Activated T-cell treated with anti-CD3 and anti-CD28 coated beads, Interleukin-2, amount 50 U/mL, for 24 hours (primary cell): ENCODE data around the gene ATG9B.
"Not testable (repeated sequence)": the region's sequence is repeated elsewhere in the genome, so short reads cannot be mapped to it uniquely, and the experiment has no call there.

ENCODE experiments used
- DNase-seq: peaks from one replicate; pipeline ENCODE4 v3.0.0-alpha.2; 2020
- H3K27ac Mint-ChIP-seq: 2 replicates; pipeline ENCODE4 v1.8.0; 2020; ENCODE audit warnings: mild to moderate bottlenecking, mixed read lengths
- H3K27me3 Mint-ChIP-seq: 2 replicates; pipeline ENCODE4 v1.8.0; 2020; ENCODE audit warnings: mixed read lengths
- H3K36me3 Mint-ChIP-seq: 2 replicates; pipeline ENCODE4 v1.8.0; 2020; ENCODE audit warnings: low read depth, mixed read lengths
- H3K4me1 Mint-ChIP-seq: 2 replicates; pipeline ENCODE4 v1.8.0; 2020; ENCODE audit warnings: low read depth, mixed read lengths
- H3K4me3 Mint-ChIP-seq: 2 replicates; pipeline ENCODE4 v1.8.0; 2020; ENCODE audit warnings: mild to moderate bottlenecking, moderate library complexity, mixed read lengths
- H3K9me3 Mint-ChIP-seq: 2 replicates; pipeline ENCODE4 v1.8.0; 2020; ENCODE audit warnings: mixed read lengths

The ATG9B gene

GRCh38 chr7:151048911-151049463 lies 24.7 kb upstream of the ATG9B start:
- H3K4me1 Mint-ChIP-seq, result peaks cover 7% of the 10 kb centered on the region
- H3K27ac Mint-ChIP-seq, result no peak overlapping the region
- H3K36me3 Mint-ChIP-seq, result peaks cover 19% of the 10 kb centered on the region
- no peaks in the 10 kb centered on the region for H3K9me3 Mint-ChIP-seq
- no peaks in the 10 kb centered on the region for H3K27me3 Mint-ChIP-seq
- no peak overlapping the region for H3K4me3 Mint-ChIP-seq
- DNase-seq, result no peak

- Mint-ChIP-seq H3K36me3 (peaks cover 21% of the 10 kb centered on the region), H3K27me3 (no peaks in the 10 kb centered on the region), H3K27ac (no peak within 1 kb of the TSS), H3K4me1 (peaks cover 6% of the 10 kb centered on the region), H3K4me3 (no peak within 1 kb of the TSS), H3K9me3 (no peaks in the 10 kb centered on the region)
- no peak for DNase-seq
Observed at GRCh38 chr7:151047976-151048815, 23.9 kb upstream of the ATG9B start, which contains the start of gene ASIC3. TSS of gene ASIC3 (plus strand) at chr7:151048531. CDS start at chr7:151048886, 355 bp downstream.

DNA sequence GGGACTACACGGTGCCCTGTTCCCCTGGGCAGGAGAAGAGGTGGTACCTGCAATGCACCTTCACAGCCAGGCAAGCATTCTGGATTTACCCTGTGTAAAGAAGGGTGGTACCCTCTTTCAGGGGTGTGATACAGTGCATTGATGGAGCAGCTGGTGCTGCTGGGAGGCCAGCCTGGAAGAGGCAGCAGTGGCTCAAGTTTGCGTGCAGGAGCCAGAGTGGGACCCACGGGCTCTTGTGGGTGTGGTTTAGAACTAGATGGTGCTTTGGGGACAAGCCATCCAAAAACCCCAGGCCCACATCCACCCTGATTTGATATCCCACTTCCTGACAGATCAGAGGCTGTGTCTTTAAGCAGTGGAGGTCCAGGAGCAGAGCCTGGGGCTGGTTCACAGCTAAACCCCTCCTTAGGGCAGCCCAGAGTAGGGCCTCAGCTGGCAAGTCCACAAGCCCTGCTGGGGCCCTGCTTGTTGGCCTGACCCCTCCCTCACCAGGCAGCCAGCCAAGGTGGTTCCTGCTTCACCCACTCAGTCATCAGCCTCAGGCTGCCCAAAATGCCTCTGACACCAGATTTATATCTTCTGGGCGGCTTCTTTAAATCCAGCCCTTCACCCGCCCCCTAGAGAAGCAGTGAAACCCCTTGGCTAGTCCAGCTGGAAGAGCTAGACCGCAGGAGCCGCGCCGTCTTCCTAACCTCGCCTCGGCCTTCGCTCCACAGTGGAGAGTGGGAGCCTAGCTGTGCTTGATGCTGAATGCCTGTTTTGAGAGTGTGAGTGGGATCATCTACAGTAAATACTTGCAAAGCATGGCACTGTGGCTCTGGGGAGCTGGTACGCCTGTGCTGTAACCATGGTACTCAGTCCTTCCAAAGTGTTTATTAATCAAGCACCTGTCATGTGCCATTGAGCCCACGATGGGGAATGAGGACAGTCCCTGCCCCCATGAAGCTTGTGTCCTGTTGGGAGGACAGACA lies 22.6 kb upstream of the ATG9B start:
- Mint-ChIP-seq H3K36me3 (peaks cover 33% of the 10 kb centered on the region), H3K27me3 (no peaks in the 10 kb centered on the region), H3K27ac (no peak overlapping the region), H3K4me1 (peaks cover 1% of the 10 kb centered on the region), H3K4me3 (no peak overlapping the region), H3K9me3 (no peaks in the 10 kb centered on the region)
- no peak for DNase-seq

GRCh38 chr7:151045967-151046366 lies 21.7 kb upstream of the ATG9B start:
- no peak for DNase-seq
- no peaks in the 10 kb centered on the region for H3K4me1 Mint-ChIP-seq
- peak overlapping the region; percentile 66 for H3K27ac Mint-ChIP-seq
- H3K27me3 Mint-ChIP-seq, result no peaks in the 10 kb centered on the region
- H3K9me3 Mint-ChIP-seq, result no peaks in the 10 kb centered on the region
- peaks cover 41% of the 10 kb centered on the region for H3K36me3 Mint-ChIP-seq
- H3K4me3 Mint-ChIP-seq, result no peak overlapping the region

GRCh38 chr7:151045262-151045661 lies 21.0 kb upstream of the ATG9B start:
- DNase-seq, result no peak
- H3K36me3 Mint-ChIP-seq, result peaks cover 45% of the 10 kb centered on the region
- no peak overlapping the region for H3K27ac Mint-ChIP-seq
- H3K4me1 Mint-ChIP-seq, result no peaks in the 10 kb centered on the region
- no peaks in the 10 kb centered on the region for H3K9me3 Mint-ChIP-seq
- no peaks in the 10 kb centered on the region for H3K27me3 Mint-ChIP-seq
- no peak overlapping the region for H3K4me3 Mint-ChIP-seq

DNA sequence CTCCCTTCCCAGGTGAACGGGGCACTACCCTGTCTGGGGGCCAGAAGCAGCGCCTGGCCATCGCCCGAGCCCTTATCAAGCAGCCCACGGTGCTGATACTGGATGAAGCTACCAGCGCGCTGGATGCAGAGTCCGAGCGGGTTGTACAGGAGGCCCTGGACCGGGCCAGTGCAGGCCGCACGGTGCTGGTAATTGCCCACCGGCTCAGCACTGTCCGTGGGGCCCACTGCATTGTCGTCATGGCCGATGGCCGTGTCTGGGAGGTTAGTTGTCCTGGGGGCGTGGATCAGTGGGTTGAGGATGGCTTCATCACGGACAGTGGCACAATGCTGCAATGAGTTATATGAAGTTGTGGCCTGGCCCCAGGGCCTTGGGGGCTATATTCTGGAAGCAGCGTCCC lies 19.7 kb upstream of the ATG9B start:
- Mint-ChIP-seq H3K27ac (no peak overlapping the region), H3K4me1 (peaks cover 13% of the 10 kb centered on the region), H3K4me3 (no peak overlapping the region), H3K9me3 (no peaks in the 10 kb centered on the region), H3K27me3 (no peaks in the 10 kb centered on the region), H3K36me3 (peaks cover 45% of the 10 kb centered on the region)
- no peak for DNase-seq

DNA sequence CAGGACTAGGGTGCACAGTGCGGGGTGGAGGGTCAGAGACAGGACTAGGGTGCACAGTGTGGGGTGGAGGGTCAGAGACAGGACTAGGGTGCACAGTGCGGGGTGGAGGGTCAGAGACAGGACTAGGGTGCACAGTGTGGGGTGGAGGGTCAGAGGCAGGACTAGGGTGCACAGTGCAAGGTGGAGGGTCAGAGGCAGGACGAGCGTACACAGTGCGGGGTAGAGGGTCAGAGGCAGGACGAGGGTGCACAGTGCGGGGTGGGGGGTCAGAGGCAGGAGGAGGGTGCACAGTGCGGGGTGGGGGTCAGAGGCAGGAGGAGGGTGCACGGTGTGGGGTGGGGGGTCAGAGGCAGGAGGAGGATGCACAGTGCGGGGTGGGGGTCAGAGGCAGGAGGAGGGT lies 19.2 kb upstream of the ATG9B start:
- peaks cover 46% of the 10 kb centered on the region for H3K36me3 Mint-ChIP-seq
- H3K4me1 Mint-ChIP-seq, result peaks cover 18% of the 10 kb centered on the region
- not testable (repeated sequence) for H3K27me3 Mint-ChIP-seq, H3K27ac Mint-ChIP-seq, DNase-seq, H3K4me3 Mint-ChIP-seq, H3K9me3 Mint-ChIP-seq

DNA sequence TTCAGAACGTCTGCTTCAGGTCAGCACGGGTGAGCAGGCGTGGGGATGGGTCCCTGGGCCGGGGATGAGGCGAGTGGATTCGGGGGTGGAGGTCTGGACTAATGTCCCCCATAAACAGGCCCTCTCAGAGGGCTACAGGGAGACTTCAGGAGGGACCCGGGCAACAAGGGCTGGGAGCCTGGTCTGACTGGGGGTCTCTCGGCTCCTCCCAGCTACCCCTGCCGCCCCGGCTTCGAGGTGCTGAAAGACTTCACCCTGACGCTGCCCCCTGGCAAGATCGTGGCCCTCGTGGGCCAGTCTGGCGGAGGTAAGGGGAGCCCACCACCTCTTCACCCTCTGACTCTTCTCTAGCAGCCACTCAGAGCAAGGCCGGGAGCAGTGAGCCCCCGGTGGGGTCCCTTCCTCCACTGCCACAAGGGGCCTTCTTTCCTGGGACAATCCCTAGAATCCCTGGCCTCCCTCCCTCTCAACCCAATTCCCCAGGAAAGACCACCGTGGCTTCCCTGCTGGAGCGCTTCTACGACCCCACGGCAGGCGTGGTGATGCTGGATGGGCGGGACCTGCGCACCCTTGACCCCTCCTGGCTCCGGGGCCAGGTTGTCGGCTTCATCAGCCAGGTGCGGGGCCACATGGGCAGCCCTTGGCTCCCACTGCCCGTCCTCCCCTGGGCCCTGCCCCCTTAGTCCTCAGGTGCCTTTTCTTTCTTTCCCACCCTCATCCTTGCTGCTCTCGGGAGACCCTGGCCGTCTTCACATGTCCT lies 16.5 kb upstream of the ATG9B start:
- no peak overlapping the region for H3K27ac Mint-ChIP-seq
- peaks cover 18% of the 10 kb centered on the region for H3K4me1 Mint-ChIP-seq
- H3K4me3 Mint-ChIP-seq, result no peak overlapping the region
- no peaks in the 10 kb centered on the region for H3K9me3 Mint-ChIP-seq
- DNase-seq, result no peak
- H3K36me3 Mint-ChIP-seq, result peaks cover 58% of the 10 kb centered on the region
- H3K27me3 Mint-ChIP-seq, result no peaks in the 10 kb centered on the region

- Mint-ChIP-seq H3K4me1 (peaks cover 18% of the 10 kb centered on the region), H3K36me3 (peaks cover 60% of the 10 kb centered on the region), H3K27me3 (no peaks in the 10 kb centered on the region), H3K27ac (peak overlapping the region; percentile 96), H3K4me3 (no peak overlapping the region), H3K9me3 (no peaks in the 10 kb centered on the region)
- no peak for DNase-seq
Observed at GRCh38 chr7:151039850-151040548, 15.7 kb upstream of the ATG9B start.

DNA sequence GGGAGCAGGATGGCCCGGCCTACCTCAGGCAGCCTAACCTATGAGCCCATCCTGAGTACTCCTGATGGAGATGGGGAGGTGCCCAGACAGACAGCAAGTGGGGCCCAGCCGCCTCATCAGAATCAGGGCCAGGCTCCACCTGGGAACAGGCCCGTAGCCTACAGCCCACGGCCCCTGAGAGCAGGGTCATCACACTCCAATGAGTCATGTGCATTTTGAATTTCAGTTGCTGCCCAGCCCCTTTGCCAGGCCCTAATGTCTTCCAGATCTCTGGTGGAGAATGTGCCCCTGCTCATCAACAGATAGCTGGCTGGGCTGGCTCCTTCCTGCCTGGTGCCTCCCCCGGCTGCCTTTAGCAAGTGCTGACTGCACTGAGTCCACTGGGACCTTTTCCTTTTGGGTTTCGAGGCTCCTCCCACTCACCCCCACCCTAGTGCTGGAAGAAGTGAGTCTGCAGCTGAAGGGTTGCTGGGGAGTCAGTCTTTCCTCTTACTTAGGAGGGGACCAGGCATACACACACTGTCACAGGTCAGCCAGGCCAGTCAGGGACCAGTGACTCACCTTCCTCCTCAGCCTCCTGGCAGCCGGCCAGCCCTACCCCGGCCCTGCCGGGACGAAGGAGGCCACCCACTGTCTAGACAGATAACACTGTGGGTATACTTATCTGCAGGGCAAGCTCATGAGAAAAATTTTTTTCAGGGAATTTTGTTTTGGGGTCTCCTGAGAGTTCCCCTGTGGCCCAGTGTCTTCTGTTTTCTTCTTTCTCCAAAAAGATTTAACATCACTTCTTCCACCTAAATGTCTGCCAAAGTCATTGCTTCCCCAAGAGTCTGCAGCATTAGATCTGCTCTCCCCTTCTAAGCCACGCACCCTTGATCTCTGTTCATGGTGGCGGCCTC lies 14.9 kb upstream of the ATG9B start:
- Mint-ChIP-seq H3K9me3 (no peaks in the 10 kb centered on the region), H3K36me3 (peaks cover 60% of the 10 kb centered on the region), H3K27me3 (no peaks in the 10 kb centered on the region), H3K27ac (peak overlapping the region; percentile 96), H3K4me3 (peak overlapping the region; percentile 21), H3K4me1 (peaks cover 18% of the 10 kb centered on the region)
- DNase-seq, result peak; percentile 82

GRCh38 chr7:151035902-151036301 lies 11.6 kb upstream of the ATG9B start:
- Mint-ChIP-seq H3K4me1 (peaks cover 18% of the 10 kb centered on the region), H3K36me3 (peaks cover 65% of the 10 kb centered on the region), H3K27ac (no peak overlapping the region), H3K9me3 (no peaks in the 10 kb centered on the region), H3K27me3 (no peaks in the 10 kb centered on the region), H3K4me3 (no peak overlapping the region)
- no peak for DNase-seq

DNA sequence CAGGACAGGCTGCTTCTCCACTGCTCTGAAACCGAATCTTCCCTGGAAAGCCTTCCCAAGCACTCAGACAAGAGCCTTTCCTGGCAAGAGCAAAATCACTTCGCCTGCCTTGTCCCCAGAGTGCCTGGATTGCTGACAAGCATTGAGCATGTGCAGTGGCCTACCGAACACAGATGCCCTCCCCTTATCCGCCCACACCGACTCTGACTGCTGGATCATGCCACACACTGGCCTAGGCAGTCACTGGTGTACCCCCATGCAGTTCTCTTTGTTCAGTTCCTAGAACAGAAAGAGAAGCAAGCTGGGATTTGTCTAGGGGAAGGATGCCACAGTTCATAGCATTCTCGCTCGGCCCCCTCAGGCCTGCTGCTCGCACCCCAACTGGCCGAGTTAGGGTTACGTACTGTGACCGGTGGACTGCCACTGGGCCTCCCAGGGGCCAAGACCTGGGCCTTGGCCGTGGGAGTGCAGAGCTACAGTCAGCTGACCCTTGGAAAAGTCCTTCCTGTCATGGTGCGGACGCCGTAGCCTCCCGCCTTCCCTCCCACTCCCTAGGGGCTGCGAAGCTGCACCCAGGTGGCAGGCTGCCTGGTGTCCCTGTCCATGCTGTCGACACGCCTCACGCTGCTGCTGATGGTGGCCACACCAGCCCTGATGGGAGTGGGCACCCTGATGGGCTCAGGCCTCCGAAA lies 10.9 kb upstream of the ATG9B start:
- Mint-ChIP-seq H3K9me3 (no peaks in the 10 kb centered on the region), H3K4me3 (no peak overlapping the region), H3K36me3 (peaks cover 64% of the 10 kb centered on the region), H3K4me1 (peaks cover 18% of the 10 kb centered on the region), H3K27me3 (no peaks in the 10 kb centered on the region), H3K27ac (no peak overlapping the region)
- no peak for DNase-seq
